Testis (tissue), 2 donors: ENCODE results near the gene LOXL3.

Experiments
- POLR2A ChIP-seq: fragments of 450-650 bp; IDR thresholded peaks from one replicate; pipeline ENCODE4 v1.6.1; 2017; ENCODE audit warnings: antibody characterized with exemption, mild to moderate bottlenecking, moderate library complexity
- TF ChIP-seq, protein P1 (sequence below), 3 experiments: fragments of 450-650 bp in 2 of 3; fragments of 200-600 bp in 1 of 3; sonication (generic) in 1 of 3; IDR thresholded peaks; one replicate each; pipeline ENCODE4 v1.5.1; 2016 to 2019; ENCODE audit warnings: antibody characterized with exemption in 3 of 3, mild to moderate bottlenecking in 2 of 3, moderate library complexity in 1 of 3

- TF ChIP-seq, protein P1, sequence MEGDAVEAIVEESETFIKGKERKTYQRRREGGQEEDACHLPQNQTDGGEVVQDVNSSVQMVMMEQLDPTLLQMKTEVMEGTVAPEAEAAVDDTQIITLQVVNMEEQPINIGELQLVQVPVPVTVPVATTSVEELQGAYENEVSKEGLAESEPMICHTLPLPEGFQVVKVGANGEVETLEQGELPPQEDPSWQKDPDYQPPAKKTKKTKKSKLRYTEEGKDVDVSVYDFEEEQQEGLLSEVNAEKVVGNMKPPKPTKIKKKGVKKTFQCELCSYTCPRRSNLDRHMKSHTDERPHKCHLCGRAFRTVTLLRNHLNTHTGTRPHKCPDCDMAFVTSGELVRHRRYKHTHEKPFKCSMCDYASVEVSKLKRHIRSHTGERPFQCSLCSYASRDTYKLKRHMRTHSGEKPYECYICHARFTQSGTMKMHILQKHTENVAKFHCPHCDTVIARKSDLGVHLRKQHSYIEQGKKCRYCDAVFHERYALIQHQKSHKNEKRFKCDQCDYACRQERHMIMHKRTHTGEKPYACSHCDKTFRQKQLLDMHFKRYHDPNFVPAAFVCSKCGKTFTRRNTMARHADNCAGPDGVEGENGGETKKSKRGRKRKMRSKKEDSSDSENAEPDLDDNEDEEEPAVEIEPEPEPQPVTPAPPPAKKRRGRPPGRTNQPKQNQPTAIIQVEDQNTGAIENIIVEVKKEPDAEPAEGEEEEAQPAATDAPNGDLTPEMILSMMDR (IDR thresholded peaks at IDR 0.05), result no peak
- no peak for TF ChIP-seq POLR2A
Measured at GRCh38 chr2:74573747-74574562, 20.2 kb upstream of the LOXL3 start.
